LNCAP (cell line): ENCODE results near the gene SYNM.

Experiments
- TF ChIP-seq, protein P1 (sequence below): fragments of 450-650 bp; IDR thresholded peaks from 2 replicates; pipeline ENCODE4 v1.5.1; 2017; ENCODE audit warnings: mild to moderate bottlenecking

Gene SYNM

DNA sequence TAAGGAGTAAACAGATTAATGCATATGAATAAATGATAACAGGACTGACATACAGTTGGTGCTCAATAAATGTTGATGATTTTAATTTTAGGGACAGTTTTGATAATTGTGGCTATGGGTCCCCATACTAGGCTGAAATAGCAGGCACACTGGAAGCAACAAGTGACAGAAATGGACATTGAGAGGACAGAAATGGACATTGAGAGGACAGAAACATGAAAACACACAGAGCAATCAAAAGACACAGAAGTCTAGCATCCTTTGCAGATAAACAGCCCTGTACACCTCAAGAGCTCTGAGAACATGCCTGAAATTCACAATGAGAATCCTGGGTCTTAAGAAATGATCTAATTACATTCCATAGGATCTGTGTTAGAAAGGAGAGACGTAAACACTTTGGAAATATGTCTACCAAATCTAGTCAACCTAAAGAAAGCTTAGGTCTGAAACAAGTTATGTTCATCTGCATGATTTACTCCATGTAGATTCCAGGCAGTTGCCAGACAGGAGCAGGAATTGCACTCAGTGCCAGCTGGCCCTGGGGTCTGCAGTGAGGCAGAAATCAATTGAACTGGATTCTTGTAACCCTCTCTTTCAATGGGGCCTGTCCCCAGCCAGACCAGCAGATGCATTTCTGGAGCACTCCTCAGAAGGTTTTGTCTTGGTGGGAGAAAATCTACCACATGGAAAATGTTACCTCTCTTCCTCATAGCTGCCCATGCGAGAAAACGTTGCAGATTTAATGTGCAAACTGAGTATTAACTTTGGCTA, 60.3 kb downstream of the SYNM start:
- TF ChIP-seq, protein P1, sequence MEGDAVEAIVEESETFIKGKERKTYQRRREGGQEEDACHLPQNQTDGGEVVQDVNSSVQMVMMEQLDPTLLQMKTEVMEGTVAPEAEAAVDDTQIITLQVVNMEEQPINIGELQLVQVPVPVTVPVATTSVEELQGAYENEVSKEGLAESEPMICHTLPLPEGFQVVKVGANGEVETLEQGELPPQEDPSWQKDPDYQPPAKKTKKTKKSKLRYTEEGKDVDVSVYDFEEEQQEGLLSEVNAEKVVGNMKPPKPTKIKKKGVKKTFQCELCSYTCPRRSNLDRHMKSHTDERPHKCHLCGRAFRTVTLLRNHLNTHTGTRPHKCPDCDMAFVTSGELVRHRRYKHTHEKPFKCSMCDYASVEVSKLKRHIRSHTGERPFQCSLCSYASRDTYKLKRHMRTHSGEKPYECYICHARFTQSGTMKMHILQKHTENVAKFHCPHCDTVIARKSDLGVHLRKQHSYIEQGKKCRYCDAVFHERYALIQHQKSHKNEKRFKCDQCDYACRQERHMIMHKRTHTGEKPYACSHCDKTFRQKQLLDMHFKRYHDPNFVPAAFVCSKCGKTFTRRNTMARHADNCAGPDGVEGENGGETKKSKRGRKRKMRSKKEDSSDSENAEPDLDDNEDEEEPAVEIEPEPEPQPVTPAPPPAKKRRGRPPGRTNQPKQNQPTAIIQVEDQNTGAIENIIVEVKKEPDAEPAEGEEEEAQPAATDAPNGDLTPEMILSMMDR, result no peak

GRCh38 chr15:99165956-99166689, 61.2 kb downstream of the SYNM start:
- TF ChIP-seq, protein P1, result no peak

DNA sequence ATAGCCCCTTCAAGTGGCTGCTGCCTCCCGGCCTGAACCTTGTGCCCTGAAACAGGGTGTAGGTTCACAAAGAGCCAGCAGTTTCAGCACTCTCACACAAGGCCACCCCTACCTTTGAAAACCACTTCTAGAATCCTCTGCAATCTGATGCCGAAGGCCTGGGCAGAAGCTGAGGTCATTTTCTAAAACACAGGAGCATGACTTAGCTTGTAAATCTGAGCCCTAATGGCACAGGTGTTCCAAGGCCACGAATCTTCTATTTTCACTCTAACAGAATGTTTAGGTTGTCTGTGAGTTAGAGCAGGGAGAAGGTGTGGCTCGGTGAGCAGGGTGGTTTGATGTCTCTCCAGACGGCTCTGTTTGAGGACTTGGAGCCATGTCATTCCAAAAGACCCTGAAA, 62.3 kb downstream of the SYNM start:
- TF ChIP-seq, protein P1, result no peak

DNA sequence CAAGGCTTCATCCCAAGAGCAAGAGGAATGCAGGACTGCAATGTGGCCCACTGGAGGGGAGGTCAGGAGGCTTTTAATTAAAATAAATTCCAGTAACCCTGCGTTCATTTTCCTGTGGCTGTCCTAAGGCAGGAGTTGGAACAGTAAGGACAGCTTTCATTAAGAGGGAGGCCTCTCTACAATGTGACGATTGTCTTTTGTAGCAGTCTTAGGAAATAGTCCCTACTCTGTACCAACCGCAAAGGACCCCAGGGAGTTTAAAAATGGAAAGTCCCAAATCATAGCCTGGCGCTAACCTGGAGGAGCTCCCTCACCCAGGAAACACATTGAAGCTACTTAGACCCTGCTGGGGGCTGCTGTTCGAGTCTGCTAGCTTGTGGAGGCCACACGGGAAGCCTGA, 62.8 kb downstream of the SYNM start:
- TF ChIP-seq, protein P1, result no peak

DNA sequence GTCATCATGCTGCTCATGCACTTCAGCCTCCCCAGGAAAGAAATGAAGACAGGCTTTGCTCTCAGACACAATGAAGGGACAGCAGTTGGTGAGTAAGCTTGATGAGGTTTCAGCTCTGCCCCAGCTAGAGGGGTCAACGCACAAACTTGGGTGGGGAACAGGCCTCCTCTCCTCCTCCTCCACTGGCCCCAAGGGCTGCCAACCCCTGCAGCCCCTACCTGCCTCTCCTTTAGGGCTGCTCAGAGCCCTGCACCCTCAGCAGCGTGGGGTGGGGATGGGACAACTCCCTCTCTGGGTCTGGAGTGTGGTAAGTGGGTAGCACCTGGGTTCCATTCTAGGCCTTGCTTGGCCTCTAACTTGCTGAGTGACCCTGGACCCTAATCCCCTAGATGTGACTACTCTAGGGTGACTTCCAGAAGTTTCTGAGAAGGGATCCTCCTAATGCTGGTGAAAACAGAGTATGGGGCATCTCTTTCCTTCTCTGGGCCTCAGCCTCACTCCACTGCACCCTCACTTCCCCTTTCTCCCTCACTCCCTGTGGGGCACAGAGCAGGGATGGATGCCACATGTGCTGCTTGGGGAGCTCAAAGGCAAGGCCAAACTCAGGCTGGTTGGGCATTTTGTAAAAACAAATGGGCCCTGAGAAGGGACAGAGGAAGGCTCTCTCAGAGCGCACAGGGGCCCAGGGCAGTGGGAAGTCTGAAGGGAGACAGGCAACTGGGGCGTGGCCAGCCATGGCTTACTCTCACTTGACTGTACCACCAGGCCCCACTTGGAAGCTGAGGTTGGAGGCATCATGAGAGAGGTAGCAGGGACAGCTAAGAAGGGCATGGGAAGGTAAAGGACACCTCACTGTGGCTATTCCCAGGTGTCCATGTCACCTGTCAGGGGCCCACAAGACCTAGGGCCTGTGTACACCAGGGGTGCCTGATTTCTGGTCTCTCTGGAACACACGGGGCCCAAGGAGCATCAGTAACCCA, 64.0 kb downstream of the SYNM start:
- TF ChIP-seq, protein P1, result no peak

DNA sequence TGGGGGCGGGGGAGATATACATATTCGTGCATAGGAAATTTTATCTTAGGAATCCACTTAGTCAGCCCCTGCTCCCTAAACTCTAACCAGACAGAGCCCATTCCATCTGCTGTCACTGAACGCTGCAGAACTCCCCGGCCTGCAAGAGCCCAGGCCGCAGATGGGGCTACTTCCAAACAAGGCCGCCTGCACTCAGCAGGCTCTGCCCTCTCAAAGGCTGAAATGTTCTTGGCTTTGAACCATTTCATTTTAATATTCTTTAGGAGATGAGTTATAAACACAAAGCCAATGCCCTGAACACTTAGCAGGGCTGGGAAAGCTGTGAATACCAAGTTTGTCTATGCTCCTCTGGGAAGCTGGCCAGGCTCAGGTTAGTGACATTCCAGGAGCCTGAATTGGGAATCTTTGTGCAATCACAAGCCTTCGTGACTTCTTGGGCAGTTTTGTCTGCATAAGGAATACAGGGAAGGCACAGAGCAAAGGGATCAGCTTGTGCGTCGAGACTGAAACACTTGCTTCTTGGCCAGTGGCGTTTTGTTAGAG, 65.0 kb downstream of the SYNM start:
- TF ChIP-seq, protein P1, result no peak
